ENCODE data around the gene SLC17A5.

GRCh38 chr6:73636048-73636447 lies 17.7 kb downstream of the SLC17A5 start:
- no peak for TF ChIP-seq CTCF (IDR thresholded peaks at IDR 0.05)
- TF ChIP-seq POLR2A (IDR thresholded peaks at IDR 0.05), result no peak
